DMS53 (cell line): ENCODE results near the gene SLC9A9.

Source experiments
- DNase-seq: peaks from one replicate; lab custom pipeline; 2025; lab: John Stamatoyannopoulos, UW

SLC9A9 gene

DNA sequence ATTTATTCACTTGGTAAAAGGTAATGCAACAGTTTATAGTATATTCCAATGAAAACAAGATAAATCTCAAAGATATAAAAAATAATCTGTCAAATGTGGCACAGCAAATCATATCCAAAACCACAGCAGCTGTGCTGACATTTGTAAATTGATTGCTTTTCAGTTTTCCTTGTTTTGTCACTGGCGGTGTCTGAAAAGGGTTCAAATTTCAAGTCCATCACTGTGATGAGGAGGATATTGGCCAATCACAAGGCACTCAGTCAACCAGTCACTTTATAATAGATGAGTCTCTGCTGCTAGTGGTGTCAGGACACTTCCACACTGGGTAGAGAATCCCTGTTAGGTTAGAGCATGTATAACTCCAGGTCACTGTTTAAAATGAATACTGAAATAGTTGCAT is 154.8 kb downstream of the SLC9A9 start:
- DNase-seq, result peak; percentile 66

DNA sequence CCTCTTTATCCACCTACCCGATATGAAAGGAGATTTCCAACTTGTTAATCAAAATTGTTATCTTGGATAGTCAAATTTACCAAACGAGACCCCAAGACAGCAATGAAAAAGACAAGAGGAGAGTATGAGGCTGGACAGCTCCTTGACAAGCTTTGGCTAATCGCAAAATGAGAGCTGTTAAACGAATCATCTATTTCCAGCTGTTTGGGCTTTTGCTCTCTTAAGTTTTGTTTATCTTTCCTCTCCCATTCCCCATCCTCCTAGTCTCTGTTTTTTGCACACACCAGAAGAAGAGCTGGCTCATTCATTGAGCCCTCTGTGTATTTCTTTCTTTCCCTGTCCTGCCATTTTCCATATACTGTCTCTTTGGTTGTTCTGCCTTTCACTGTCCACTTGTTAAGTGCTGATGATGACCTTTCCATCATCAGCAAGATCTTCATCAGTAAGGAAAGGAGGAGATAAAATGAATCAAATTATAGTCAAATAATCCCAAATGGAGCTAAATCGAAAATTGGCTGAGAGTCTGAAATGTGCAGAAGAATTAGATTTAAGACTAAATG is 161.6 kb downstream of the SLC9A9 start:
- no peak for DNase-seq

DNA sequence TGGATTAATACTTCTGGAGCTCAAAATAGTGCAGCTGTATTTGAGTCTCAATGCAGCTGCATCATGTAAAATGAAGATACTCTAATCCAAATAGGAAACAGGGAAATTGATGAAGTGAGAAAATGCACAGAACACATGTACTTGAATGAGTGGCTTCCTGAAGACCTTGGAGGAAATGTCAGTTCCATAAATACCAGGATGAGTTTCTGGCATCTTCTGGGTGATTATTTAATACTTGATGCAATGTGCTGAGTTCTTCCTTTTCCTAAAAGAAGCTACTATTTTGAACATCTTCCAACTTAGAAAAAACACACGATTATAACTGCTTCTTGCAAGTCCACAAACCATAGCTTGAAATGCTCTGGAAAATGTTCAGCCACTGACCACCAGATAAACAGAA is 162.8 kb downstream of the SLC9A9 start:
- no peak for DNase-seq

DNA sequence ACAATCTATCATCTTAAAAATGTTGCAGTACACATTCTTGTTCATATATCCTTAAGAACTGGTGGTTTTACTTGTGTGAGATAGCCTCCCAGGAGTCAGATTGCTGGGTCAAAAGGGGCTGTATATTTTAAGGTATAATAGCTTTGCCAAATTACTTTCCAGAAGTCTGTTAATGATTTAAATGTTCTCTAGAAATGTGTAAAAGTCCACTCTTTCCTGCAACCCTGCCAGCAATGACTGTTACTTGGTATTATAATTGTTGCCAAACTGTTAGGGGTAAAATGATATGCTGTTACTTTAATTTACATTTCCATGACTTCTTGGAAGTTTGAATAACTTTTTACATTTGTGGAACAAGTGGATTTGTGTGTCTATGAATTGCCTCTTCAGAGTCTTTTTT is 170.8 kb downstream of the SLC9A9 start:
- no peak for DNase-seq

DNA sequence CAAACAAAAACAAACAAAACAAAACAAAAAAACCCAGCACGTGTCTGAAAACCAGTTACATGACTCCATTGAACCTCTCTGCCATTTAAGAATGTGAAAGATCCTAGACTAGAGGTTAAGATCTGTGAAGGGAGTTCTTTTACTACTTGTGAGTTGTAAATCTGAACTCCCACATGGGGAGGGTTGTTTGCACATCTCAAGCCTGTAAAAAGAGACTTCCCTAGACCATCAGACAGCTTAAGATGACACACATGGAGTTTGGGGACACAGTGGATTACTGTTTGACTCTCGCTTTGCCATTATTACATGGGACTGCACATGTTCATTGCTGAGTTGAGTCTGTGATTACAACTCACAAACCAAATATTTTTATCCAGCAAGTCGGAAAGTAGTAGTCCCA is 171.5 kb downstream of the SLC9A9 start:
- no peak for DNase-seq

DNA sequence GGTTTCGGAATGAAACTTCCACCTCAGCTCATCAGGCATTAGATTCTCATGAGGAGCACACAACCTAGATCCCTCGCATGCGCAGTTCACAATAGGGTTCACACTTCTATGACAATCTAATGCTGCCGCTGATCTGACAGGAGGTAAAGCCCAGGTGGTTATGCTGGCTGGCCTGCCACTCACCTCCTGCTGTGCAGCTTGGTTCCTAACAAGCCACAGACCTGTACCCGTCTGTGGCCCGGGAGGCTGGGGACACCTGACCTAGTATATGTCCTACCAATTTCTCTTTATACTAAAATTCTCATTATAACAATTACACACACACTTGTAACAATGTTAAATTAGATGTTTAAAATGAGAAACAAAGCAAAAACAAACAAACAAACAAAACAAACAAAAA is 172.2 kb downstream of the SLC9A9 start:
- DNase-seq, result no peak

DNA sequence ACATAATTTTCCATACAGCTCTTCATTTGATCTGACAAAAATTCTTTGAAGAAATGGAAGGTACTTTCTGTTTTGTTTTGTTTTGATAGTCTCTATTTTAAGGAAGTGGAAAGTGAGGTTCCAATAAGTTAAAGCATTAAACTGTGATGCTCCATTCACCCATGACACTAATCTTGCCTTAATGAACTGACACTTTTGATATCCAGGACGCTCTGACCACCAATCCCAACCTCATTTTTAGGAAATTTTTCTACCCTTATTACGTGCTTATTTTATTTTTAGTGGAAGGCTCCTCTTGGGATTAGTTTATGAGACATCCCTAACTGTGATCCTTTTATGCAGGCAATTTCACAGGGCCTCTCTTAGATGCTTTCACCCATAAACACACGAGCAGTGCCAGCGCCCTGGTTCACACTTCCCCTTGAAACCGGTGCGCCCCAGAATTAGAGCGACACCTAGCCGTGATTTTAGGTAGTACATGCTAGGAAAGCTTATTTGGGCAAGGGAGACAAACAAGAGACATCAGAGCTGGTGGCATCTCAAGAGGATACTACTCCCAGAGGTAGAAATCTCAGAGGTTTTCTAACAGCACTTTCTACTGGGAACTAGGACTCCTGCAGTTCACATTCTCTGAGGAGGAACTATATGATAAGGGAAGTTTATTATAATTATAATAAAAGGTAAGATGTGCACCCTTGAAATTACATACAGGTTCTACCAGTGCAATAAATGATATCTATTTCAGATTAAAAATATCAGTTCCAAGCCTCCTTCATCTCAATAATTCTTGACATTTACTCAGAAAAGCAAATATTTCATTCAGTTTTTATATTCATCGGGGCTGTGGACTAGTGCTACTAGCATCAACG is 173.9 kb downstream of the SLC9A9 start:
- DNase-seq, result peak; percentile 77

DNA sequence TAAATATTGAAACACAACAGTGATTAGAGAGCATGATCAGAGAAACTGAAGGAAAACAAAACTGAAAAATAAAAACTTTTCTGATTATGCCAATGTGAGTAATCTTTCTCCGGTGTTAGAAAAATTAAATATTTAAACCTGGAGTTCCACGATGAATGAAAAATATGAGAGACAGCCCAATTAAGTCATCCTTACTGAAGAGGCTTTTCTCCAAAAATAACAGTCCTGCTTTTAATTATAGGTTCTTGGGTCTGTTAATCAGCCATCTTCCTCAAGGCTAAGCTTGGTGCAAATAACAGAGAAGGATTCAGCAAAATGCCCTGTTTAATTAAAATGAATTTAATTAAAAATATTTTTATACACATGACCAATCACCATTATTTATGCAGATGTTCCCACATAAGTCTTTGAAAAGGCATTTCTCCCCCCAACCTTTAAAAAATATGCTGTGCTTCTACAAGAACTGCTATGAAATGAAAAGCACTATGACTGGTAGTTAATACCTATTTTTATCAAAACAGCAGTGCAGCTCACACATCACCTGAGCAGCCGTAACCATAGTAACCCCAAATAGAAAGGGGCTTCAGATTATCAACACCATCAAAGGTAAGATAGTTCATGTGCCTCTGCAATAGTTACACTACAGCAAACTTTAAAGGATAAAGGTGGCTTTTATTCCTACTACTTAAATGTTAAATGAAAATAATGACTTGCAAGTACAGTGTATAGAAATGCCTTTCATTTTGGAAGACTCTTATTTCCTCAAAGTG is 175.7 kb downstream of the SLC9A9 start:
- no peak for DNase-seq

DNA sequence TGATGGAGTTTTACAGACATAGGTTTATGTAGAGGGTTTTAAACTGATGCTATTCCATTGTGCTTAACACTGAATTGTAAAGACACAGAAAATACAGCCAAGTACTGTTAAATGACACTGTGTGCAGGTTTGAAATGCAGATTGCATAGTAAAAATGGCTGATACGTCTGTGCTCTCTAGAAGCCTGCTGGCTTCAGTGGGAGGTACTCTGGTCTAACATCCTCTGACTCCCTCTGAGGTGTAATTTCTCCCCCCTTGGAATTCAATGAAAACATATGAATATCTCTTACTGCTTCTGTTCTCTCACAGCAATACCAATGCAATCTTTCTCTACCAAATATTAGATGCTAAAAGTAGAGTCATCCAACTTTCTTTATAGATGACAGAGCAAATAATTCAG is 176.6 kb downstream of the SLC9A9 start:
- no peak for DNase-seq

DNA sequence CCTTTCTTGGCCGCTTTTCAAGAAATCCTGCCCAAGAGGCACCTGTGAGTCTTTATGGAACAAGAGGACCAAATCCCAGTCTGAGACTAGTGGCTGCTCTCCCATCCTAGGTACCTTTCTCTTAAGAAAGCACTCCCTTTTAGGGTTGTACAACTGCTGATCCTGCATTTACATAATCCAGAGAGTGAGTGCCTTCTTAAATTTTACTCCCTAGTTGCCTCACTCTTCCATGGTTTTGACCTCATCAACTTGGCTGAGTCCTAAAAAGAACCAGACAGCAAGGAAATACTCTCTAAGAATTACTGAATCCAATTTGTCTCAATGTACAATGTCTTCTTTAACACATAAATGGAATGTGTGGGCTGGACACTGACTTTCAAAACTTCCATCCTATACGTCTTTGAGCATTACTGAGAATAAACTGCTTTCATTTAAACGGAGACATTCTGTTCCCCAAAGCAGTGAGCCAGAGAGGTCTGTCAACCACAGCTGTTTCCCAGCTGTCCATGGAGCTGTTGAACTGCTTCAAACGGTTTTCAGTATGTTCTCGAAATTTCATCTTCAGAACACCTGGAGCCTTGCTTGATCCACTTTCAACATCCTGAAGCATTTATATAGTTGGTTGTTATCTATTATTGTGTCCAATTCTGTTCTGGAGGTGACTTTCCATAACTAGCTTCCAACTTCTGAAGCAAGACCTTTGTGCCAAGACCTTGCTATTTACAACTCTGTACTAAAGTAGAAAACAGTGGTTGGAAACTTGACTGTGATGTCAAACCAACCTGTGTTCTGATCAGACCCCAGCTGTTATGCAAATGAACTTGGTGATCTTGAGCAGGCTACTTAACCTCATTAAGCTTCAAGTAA is 179.1 kb downstream of the SLC9A9 start:
- DNase-seq, result no peak

DNA sequence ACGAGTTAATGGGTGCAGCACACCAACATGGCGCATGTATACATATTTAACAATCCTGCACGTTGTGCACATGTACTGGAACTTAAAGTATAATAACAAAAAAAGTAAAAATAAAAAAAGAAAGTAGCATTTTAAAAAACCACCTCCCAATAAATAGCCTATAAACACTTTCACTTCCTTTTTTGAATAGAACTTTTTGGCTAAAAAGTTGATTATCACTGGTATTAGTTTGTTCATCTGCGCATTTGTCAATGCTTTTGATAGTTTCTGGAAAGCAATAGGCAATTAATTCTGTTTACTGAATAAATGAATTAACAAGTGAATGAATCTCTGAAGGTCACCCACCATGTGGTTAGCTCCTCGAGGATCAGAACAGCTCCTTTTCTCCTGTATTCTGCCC is 179.9 kb downstream of the SLC9A9 start:
- no peak for DNase-seq

DNA sequence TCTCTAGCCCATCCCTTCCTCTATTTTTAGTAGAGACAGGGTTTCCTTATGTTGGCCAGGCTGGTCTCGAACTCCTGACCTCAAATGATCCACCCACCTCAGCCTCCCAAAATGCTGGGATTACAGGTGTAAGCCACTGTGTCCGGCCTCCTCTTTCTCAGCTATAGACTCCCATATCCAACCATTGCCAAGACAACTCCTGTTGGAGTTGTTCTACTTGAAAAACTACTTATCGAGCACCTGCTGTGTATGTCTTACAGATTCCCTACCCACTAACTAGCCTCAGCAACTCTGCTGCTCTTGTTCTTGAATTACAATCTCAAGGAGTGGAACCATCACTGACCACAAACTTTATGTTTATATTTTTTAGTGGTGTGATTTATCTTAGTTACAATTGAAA is 186.6 kb downstream of the SLC9A9 start:
- DNase-seq, result no peak

DNA sequence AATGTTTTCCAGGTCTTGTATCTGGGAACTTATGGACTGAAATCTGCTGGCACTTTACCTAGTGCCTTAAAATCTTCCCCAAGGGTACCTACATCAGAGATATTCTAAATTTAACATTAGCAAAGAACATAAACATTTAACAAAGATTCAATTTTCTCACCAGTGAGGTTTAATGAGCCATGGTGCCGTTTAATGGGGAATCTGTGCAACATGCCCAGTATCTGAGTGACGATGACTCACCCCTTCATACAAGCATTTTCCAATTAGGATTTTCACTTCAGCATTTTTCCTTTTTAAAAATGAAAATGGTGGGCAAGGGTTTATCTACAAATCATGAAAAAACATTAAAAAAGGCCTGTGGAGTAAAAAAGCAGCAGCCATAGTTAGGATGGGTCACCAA is 189.4 kb downstream of the SLC9A9 start:
- DNase-seq, result no peak

DNA sequence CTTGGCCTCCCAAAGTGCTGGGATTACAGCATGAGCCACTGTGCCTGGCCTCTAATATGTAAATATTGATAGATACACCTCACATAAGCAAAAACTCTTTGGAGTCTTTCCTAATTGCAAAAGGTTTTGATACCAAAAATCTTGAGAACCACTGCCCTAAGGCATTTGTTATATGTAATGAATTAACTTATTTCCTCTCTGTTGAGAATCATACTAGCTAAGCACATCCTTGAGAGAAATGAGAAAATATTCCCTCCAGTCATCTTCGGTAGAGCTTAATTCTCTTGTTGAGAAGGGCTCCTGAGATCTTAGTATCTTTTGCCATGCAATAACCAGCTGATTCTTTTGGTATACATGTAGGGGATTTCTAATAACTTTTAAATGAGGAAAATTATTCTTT is 190.2 kb downstream of the SLC9A9 start:
- DNase-seq, result no peak

DNA sequence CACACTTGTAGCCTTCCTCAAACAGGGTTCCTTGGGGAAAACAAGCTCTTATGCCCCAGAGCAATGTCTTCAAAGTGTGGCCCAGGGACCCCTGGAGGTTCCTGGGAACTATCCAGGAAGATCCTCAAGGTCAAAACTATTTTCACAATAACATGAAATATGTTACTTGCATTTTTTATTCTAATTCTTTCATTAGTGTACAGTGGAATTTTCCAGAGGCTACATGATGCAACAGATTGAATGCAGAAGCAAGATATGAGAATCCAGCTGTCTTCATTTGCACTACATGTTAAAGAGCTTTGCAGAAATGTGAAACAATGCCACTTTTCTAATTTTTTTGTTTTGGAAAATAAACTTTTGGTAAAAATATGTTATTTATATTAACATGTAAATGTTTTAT is 190.9 kb downstream of the SLC9A9 start:
- DNase-seq, result no peak

DNA sequence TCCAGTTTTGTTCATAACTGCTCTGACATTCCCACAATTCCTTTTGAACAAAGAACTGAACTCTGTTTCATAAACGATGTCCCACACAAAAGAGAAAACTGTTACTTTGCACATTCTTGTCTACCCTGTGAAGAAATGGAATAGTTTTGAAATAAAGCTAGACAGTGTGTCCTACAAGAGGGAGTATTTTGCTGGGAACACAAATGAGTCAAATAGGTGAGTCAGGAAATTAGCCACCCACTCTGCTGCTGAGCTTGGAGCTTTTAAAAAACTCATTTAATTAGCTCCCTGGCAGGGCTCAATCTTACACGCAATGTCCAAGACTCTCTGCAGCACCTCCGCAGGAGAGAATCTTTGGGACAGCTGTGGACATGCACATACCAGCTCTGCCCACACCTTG is 193.4 kb downstream of the SLC9A9 start:
- no peak for DNase-seq

DNA sequence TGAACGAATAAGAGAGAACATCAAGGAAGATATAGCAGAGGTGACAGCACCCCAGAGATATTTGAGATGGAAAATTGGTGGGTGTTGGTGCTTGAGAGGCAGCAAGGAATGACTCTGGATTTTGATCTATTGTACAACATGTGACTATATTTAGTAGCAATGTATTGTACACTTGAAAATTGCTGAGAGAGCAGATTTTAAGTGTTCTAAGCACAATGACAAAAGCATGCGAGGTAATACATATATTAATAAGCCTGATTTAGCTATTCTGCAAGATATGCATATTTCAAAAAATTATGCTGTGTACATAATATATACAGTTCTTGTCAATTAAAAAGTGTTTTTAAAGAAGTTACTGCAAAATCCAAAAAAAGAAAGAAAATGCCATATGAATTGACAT is 194.3 kb downstream of the SLC9A9 start:
- DNase-seq, result no peak

DNA sequence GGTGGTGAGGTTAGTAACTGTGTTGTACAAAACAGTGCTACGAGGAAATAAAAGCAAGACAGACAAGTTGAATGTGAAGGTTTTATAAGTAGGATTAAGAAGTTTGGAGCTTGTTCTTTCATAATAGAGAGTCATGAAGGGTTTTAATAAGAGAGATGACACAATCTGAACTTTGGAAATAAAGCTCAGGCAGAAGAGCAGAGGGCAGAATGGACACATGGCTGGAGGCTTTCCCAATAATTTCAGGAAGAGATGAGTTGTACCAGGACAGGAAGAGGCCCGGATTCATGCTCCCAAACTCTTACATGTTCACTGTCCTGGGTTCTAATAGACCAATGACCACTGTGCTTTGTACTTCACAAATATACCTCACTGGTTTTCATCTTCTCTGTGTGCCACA is 194.8 kb downstream of the SLC9A9 start:
- DNase-seq, result no peak

DNA sequence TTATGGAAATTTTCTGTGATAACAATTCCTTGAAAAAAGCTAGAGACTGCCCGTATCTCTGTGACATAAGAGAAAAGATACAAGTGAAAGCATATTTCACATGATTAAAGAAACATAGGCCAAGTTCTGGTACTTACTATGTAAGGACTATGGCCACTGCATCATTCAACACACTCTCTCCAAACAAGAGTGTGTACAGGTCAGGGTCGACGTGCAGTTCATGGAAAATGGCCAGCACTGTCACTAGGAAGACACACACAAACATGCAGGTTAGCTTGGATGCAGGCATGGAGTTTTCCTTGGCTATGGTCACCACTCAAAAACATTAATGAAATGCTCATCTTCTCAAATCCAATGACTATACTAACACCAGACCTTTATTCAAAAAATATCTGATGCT is 196.2 kb downstream of the SLC9A9 start:
- DNase-seq, result no peak

DNA sequence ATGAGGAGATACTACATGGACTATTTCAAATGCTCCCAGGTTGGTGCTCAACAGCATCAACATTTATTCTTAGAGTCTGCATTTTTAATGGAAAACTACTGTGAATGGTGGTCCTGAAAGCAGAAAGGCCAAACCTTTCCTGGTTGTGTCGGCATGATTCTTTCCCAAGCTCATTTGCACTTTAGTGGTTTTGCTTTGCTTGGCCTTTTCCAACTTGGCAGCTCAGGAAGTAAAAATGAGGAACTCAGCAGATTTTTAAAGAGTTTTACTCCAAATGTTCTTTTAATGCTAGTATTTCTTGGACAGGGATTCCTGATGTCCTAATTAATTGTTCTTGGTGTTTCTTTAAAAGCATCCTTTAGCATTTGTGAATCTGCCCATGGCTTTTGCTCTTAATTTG is 197.4 kb downstream of the SLC9A9 start:
- no peak for DNase-seq

DNA sequence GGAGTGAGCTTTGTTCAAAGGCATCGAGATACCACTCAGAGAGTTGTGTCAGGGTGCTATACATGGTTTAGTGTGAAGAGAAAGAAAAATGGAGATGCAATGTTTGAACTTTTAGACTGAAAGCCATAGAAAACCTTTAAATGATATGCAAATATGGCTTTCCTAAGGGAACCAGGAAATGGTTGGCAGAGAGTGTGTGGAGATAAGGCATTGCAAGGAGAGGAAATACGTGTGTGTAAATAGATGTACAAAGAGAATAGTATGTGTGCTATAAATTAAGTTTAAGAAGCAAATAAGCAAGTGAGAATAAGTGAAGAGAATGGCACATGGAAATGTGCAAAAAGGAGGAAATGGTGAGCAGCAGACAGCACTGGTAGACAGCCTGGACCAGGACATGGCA is 198.1 kb downstream of the SLC9A9 start:
- no peak for DNase-seq

DNA sequence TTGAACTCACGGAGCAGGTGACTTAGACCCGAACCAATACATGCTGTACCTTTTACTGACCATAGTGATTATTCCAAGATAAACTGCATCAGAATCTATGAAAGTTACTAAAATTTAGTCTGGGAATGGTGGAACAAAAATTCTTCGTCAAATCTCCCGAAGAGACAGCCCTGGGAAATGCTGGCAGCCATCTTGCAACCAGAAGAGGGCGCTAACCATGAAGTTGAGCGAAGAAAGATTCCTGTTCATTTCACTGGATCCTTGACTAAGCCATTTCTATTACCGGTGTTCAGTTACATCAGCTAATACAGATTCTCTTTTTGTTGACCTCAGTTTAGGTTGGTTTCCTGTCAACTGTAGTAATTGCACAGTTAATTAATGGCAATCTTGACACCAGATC is 199.6 kb downstream of the SLC9A9 start:
- peak; percentile 46 for DNase-seq
